HepG2 (cell line): ENCODE data around the gene MPST. TPM values are rescaled to one million over a fixed set of nuclear protein-coding genes. Genes with fewer than 3 reads are reported as not detected.

ENCODE experiments used
- ARNTL ChIP-seq: sonication (generic); formaldehyde crosslinking; IDR thresholded peaks from 2 replicates; pipeline ENCODE4 v1.4.0; 2020; ENCODE audit warnings: mild to moderate bottlenecking, missing genetic modification reagents
- DNMT1 ChIP-seq: sonication (generic); formaldehyde crosslinking; IDR thresholded peaks from 2 replicates; pipeline ENCODE4 v1.5.1; 2020; ENCODE audit warnings: mild to moderate bottlenecking, missing genetic modification reagents
- GFI1 ChIP-seq: sonication (generic); formaldehyde crosslinking; IDR thresholded peaks from 2 replicates; pipeline ENCODE4 v1.5.0; 2020; ENCODE audit warnings: missing genetic modification reagents, mild to moderate bottlenecking, borderline replicate concordance
- KLF11 ChIP-seq: IDR thresholded peaks from 2 replicates; pipeline ENCODE4 v1.6.1; 2016; ENCODE audit warnings: missing compliant biosample characterization
- MAFG ChIP-seq: sonication (generic); formaldehyde crosslinking; IDR thresholded peaks from 2 replicates; pipeline ENCODE4 v1.5.1; 2020; ENCODE audit warnings: mild to moderate bottlenecking, missing genetic modification reagents
- MAZ ChIP-seq, 2 experiments: sonication (generic) in 1 of 2; formaldehyde crosslinking in 1 of 2; IDR thresholded peaks; 2 replicates each; pipeline versions ENCODE4 v1.5.0 to v1.6.1; 2012 to 2020; ENCODE audit warnings: low read depth in 2 of 2, mild to moderate bottlenecking in 2 of 2, borderline replicate concordance in 1 of 2, improper control_type of control experiment in 1 of 2, low read length in 1 of 2, missing genetic modification reagents in 1 of 2, moderate library complexity in 1 of 2
- NR2F1 ChIP-seq, 2 experiments: fragments of 450-650 bp in 1 of 2; formaldehyde crosslinking in 1 of 2; IDR thresholded peaks; 2 replicates each; pipeline versions ENCODE4 v1.5.0 to v1.6.1; 2016 to 2020; ENCODE audit warnings: mild to moderate bottlenecking in 1 of 2, missing compliant biosample characterization in 1 of 2, missing genetic modification reagents in 1 of 2, moderate library complexity in 1 of 2
- PTBP1 ChIP-seq: fragments of 200-400 bp; formaldehyde crosslinking; IDR thresholded peaks from 2 replicates; pipeline ENCODE4 v1.6.1; 2018; ENCODE audit warnings: low read length, low read depth; ENCODE audit not compliant: poor library complexity, severe bottlenecking
- SKI ChIP-seq: fragments of 450-650 bp; IDR thresholded peaks from one replicate; pipeline ENCODE4 v1.6.1; 2018; ENCODE audit warnings: mild to moderate bottlenecking; ENCODE audit not compliant: partially characterized antibody
- SRSF1 ChIP-seq: fragments of 200-400 bp; formaldehyde crosslinking; optimal IDR thresholded peaks from 2 replicates; pipeline ENCODE3; 2017; ENCODE audit warnings: mild to moderate bottlenecking, low read depth, low read length, moderate library complexity
- TCF7L2 ChIP-seq: IDR thresholded peaks from 2 replicates; pipeline ENCODE4 v1.6.1; 2011; ENCODE audit warnings: mild to moderate bottlenecking, low read depth, low read length, moderate library complexity
- ZNF10 ChIP-seq: sonication (generic); formaldehyde crosslinking; IDR thresholded peaks from 2 replicates; pipeline ENCODE4 v1.4.0; 2020; ENCODE audit warnings: mild to moderate bottlenecking, low read depth, missing genetic modification reagents, borderline replicate concordance
- ZNF234 ChIP-seq: sonication (generic); formaldehyde crosslinking; conservative IDR thresholded peaks from 2 replicates; pipeline ENCODE4 v1.5.1; 2020; ENCODE audit warnings: mild to moderate bottlenecking, missing genetic modification reagents
- ZNF724P ChIP-seq: sonication (generic); formaldehyde crosslinking; IDR thresholded peaks from 2 replicates; pipeline ENCODE4 v1.8.0; 2022; ENCODE audit warnings: missing genetic modification reagents, borderline replicate concordance
- ZNF737 ChIP-seq: sonication (generic); formaldehyde crosslinking; IDR thresholded peaks from 2 replicates; pipeline ENCODE4 v1.5.0; 2020; ENCODE audit warnings: missing genetic modification reagents, mild to moderate bottlenecking, borderline replicate concordance
- ZNF775 ChIP-seq: sonication (generic); formaldehyde crosslinking; IDR thresholded peaks from 2 replicates; pipeline ENCODE4 v1.4.0; 2020; ENCODE audit warnings: missing genetic modification reagents, mild to moderate bottlenecking, moderate library complexity, borderline replicate concordance
- ZSCAN29 ChIP-seq: sonication (generic); formaldehyde crosslinking; conservative IDR thresholded peaks from 2 replicates; pipeline ENCODE4 v1.4.0; 2020; ENCODE audit warnings: mild to moderate bottlenecking, missing genetic modification reagents
- ZSCAN9 ChIP-seq: IDR thresholded peaks from 2 replicates; pipeline ENCODE4 v1.6.1; 2016; ENCODE audit warnings: borderline replicate concordance
- polyA plus RNA-seq, 8 experiments: library from polyadenylated mRNA; depleted of rRNA in 3 of 8; stranded (reverse) in 7 of 8; unstranded in 1 of 8; fragments of >200 nt; fragmentation: Illumina TruSeq in 4 of 8; extraction: Trizol in 4 of 8; gene quantifications; 2 replicates each; pipeline versions ENCODE4 v1.2.1 to v1.2.3, GENCODE V29; 2011 to 2016; ENCODE audit warnings: low read depth in 4 of 8, missing spikeins in 1 of 8, mixed read lengths in 1 of 8; ENCODE audit not compliant: insufficient read depth in 1 of 8
- total RNA-seq, 5 experiments: library from RNA; depleted of rRNA; stranded (reverse); fragments of >200 nt; fragmentation: Illumina TruSeq; extraction: Trizol; gene quantifications; 2 replicates each; pipeline ENCODE4 v1.2.3, GENCODE V29; 2016; ENCODE audit warnings: low read depth in 1 of 5
- TF ChIP-seq, protein P1 (sequence below): fragments of 450-650 bp; IDR thresholded peaks from 2 replicates; pipeline ENCODE4 v1.6.1; 2016
- TF ChIP-seq, protein P2 (sequence below): sonication (generic); formaldehyde crosslinking; IDR thresholded peaks from 2 replicates; pipeline ENCODE4 v1.8.0; 2022; ENCODE audit warnings: mild to moderate bottlenecking, missing genetic modification reagents, borderline replicate concordance
- TF ChIP-seq, protein P3 (sequence below): sonication (generic); formaldehyde crosslinking; IDR thresholded peaks from 2 replicates; pipeline ENCODE4 v1.5.0; 2020; ENCODE audit warnings: missing genetic modification reagents, mild to moderate bottlenecking, borderline replicate concordance
- TF ChIP-seq, protein P4 (sequence below): IDR thresholded peaks from 2 replicates; pipeline ENCODE4 v1.6.1; 2018; ENCODE audit warnings: missing genetic modification reagents
- TF ChIP-seq, protein P5 (sequence below): sonication (generic); formaldehyde crosslinking; IDR thresholded peaks from 2 replicates; pipeline ENCODE4 v1.8.1; 2023; ENCODE audit warnings: mild to moderate bottlenecking, missing genetic modification reagents, borderline replicate concordance

The MPST gene
- total and polyA plus RNA-seq, 2 of the 13 experiments (the other 11 are each of a cell fraction or from before 2014, with no cell fraction given) = 133 to 141 TPM

DNA sequence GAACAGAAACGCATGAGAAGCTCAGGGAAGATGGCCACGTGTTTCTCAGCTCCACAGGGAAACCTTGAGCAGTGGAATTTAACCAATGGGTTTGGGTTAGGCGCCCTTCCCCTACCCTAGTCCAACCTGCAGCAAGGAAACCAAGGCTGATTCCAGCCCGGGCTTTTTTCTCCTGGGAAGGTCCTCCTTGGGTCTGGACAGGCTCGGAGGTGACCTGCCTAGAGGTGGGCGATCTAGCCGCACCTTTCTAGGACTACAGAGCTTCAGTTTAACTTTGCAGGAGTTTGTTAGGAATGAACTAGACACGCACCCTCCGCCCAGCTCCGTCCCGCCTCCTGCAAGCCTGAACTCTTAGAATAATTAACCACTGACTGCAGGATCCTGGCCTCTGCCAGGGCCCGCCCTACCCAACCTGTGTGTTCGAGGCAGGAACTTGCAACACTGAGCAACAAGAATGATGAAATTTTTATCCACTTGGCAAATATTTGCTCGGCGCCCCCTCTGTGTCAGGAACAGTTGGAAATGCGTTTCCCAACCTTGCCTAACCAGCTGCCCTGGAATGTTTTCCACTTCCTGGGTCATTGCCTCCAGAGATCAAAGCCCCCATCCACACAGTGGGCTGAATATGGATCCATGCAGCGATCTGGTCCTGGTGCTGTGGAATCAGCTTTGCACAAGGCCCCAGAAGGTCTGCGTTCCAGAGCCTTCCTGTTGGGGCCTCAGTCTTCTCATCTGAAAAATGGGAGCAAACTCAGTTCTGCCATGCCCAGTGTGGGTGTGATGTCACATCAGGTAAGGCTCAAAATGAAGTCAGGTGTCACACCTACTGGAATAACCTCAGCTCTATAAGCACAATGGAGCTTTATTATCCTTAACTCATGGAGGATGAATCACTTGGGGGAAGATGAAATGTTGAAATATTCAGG is 13.3 kb downstream of the MPST start (continued):
- TF ChIP-seq, protein P1, sequence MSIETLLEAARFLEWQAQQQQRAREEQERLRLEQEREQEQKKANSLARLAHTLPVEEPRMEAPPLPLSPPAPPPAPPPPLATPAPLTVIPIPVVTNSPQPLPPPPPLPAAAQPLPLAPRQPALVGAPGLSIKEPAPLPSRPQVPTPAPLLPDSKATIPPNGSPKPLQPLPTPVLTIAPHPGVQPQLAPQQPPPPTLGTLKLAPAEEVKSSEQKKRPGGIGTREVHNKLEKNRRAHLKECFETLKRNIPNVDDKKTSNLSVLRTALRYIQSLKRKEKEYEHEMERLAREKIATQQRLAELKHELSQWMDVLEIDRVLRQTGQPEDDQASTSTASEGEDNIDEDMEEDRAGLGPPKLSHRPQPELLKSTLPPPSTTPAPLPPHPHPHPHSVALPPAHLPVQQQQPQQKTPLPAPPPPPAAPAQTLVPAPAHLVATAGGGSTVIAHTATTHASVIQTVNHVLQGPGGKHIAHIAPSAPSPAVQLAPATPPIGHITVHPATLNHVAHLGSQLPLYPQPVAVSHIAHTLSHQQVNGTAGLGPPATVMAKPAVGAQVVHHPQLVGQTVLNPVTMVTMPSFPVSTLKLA = no peak; the same call in 1 of the 2 replicates
- TF ChIP-seq, protein P2, sequence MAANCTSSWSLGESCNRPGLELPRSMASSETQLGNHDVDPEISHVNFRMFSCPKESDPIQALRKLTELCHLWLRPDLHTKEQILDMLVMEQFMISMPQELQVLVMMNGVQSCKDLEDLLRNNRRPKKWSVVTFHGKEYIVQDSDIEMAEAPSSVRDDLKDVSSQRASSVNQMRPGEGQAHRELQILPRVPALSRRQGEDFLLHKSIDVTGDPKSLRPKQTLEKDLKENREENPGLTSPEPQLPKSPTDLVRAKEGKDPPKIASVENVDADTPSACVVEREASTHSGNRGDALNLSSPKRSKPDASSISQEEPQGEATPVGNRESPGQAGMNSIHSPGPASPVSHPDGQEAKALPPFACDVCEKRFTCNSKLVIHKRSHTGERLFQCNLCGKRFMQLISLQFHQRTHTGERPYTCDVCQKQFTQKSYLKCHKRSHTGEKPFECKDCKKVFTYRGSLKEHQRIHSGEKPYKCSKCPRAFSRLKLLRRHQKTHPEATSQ (CRISPR knock-in tag) = peak; percentile 91
- TF ChIP-seq GFI1 (CRISPR knock-in tag) (peak; percentile 82), ZSCAN9 (CRISPR knock-in tag) (peak; percentile 88), MAZ (IDR thresholded peaks at IDR 0.05; ENCODE audit: borderline replicate concordance, low read depth, low read length) (peak; percentile 87; the same call in 1 of the 2 replicates), MAZ (CRISPR knock-in tag; IDR thresholded peaks at IDR 0.05; ENCODE audit: low read depth) (peak; percentile 70; the same call in 1 of the 2 replicates), KLF11 (CRISPR knock-in tag) (peak; percentile 90), ZSCAN29 (CRISPR knock-in tag) (no peak; the same call in 1 of the 2 replicates), SKI (peak; percentile 79), PTBP1 (no peak), ARNTL (CRISPR knock-in tag) (peak; percentile 76), NR2F1 (CRISPR knock-in tag; IDR thresholded peaks at IDR 0.05) (peak; percentile 85 to 92), ZNF234 (CRISPR knock-in tag) (no peak), ZNF10 (CRISPR knock-in tag) (no peak), ZNF724P (CRISPR knock-in tag) (no peak), ZNF775 (CRISPR knock-in tag) (no peak), MAFG (CRISPR knock-in tag) (no peak), TCF7L2 (peak; percentile 42; the same call in 1 of the 2 replicates), ZNF737 (CRISPR knock-in tag) (no peak), SRSF1 (no peak), DNMT1 (CRISPR knock-in tag) (no peak)
- TF ChIP-seq, protein P3, sequence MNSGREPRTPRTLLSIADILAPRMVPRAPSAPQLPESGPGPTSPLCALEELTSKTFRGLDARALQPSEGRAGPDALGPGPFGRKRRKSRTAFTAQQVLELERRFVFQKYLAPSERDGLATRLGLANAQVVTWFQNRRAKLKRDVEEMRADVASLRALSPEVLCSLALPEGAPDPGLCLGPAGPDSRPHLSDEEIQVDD (CRISPR knock-in tag) = no peak
- TF ChIP-seq, protein P4, sequence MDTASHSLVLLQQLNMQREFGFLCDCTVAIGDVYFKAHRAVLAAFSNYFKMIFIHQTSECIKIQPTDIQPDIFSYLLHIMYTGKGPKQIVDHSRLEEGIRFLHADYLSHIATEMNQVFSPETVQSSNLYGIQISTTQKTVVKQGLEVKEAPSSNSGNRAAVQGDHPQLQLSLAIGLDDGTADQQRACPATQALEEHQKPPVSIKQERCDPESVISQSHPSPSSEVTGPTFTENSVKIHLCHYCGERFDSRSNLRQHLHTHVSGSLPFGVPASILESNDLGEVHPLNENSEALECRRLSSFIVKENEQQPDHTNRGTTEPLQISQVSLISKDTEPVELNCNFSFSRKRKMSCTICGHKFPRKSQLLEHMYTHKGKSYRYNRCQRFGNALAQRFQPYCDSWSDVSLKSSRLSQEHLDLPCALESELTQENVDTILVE (CRISPR knock-in tag) = peak; percentile 92
- TF ChIP-seq, protein P5, sequence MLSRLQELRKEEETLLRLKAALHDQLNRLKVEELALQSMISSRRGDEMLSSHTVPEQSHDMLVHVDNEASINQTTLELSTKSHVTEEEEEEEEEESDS (CRISPR knock-in tag) = no peak; the same call in 1 of the 2 replicates
